GM12892 (cell line): ENCODE data around the gene NCLN.
"Not testable (repeated sequence)": the region's sequence is repeated elsewhere in the genome, so short reads cannot be mapped to it uniquely, and the experiment has no call there.

Experiments used
- DNase-seq: peaks from one replicate; pipeline ENCODE4 v3.0.0; 2011; ENCODE audit not compliant: insufficient read length
- FAIRE-seq: peaks from 2 replicates; lab custom pipeline; 2011; peaks lifted over from hg19 to GRCh38; lab: Jason Lieb, UNC
- POLR2A ChIP-seq: IDR thresholded peaks from 2 replicates; pipeline ENCODE4 v1.6.1; 2011; ENCODE audit warnings: low read depth, low read length, control low read depth
- POLR2AphosphoS5 ChIP-seq: IDR thresholded peaks from 2 replicates; pipeline ENCODE4 v1.6.1; 2011; ENCODE audit warnings: low read depth, low read length, control low read depth
- TAF1 ChIP-seq: IDR thresholded peaks from 2 replicates; pipeline ENCODE4 v1.6.1; 2011; ENCODE audit warnings: low read depth, mild to moderate bottlenecking, control low read depth, low read length, borderline replicate concordance

The NCLN gene

DNA sequence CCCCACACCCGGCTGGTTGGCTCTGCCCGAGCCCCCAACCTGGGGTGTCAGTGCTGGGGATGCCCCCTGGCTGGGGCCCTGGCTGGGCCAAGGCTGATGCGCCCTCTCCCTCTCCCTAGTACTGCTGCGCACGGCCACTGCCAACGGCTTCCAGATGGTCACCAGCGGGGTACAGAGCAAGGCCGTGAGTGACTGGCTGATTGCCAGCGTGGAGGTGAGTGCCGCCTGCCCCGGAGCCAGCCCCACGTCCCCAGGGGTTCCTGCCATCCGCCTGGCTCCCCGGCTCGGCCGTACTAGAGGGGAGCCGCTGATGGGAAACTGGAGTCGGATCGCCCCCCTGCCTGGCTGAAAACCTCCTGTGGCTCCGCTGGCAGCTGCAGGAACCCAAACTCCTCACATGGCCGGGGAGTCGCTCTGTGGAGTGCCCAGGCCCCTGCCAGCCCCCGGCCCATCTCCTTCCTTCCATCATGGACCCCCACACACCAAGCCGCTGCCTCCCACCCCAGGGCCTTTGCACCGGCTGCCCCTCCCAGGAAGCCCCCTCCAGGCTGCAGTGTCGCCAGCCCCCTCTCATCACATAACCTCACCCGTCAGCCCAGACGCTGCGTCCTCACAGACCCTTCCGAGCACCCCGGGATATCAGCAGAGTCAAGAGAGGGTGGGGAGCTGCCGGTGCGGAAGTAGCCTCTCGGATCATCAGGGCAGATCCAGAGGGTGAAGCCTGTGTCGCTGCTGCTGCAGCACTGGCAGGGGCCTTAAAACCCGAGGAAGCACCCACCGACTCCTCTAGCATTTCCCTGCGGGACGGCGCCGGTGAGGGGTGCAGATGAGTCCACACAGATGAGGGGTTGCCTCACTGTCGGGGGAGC, 10.6 kb downstream of the NCLN start:
- no peak for TF ChIP-seq POLR2A
- TF ChIP-seq TAF1: no peak
- TF ChIP-seq POLR2AphosphoS5: no peak
- FAIRE-seq (no peak), DNase-seq (no peak)

DNA sequence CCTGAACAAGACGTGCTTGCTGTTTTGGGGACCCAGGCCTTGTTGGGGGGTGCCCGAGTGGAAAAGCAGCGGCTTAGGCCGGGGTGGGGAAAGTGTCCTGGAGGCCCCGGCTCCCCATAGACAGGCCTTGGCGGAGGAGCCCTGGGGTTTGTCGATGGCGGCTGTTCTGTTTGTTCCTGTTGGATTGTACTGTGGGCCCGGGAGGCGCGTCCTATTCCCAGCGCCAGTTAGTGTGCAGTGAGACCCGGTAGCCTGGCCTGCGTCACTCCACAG, 11.1 kb downstream of the NCLN start:
- FAIRE-seq: no peak
- no peak for TF ChIP-seq POLR2A
- no peak for TF ChIP-seq POLR2AphosphoS5
- TF ChIP-seq TAF1: no peak
- DNase-seq: no peak

DNA sequence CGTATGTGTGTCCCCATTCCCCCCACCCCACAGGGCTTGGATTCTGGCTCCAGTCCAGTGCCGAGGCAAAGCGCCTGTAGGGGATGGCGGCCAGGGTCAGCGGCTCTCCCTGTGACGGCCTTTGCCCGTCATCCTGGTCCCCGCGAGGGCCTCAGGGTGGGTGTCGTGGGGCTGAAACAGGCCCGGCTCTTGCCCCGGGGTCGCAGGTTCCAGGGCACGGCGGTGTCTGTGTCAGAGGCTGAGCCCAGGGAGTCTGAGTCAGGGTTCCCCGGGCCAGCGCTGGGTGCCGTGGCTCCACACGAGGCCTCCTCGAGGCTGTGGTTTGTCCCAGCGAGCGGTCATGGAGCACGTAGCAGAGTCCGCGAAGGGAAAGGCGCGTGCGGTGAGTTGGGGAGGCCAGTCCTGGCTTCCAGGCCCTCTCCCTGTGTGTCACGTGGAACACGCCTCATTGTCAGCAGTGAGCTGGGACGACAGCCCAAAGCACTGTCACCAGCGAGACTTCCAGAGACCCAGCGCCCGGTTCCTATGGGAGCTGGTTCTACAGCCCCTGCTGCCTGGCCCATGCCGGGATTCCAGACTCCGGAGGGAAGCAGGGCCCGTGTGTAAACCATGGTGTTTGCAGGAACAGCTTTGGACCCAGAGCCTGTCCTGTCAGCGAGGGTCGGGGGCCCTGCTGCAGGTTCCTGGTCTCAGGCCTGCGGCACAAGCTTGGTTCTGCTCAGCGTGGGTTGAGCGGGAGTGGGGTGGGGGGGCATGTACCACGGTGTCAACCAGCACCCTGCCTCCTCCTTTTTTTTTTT, 13.4 kb downstream of the NCLN start:
- no peak for FAIRE-seq
- no peak for DNase-seq
- TF ChIP-seq POLR2AphosphoS5 (no peak), POLR2A (no peak), TAF1 (no peak)

DNA sequence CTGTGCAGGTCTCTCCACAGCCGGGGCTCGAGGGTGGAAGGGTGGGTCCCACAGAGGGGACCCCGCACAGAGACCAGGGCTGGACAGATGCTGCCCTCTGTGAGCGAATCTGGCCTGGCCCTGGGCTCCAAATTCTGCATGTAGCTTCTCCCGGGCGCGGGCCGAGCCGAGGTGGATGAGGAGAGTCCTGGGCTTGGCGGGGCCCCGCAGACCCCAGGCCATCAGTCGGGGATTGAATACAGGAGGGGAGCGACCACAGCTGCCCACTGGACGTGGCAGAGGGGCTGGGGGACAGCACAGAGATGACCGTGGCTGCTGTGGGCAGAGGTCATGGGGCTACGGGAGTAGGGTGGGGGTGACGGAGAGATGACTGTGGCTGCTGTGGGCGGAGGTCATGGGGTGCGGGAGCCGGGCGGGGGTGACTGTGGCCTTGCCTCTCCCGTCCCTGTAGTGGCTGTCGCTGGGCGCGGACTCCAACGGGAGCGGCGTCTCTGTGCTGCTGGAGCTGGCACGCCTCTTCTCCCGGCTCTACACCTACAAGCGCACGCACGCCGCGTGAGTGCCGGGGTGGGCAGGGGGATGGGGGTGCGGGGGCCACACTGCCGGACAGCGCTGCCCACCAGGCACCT, 15.5 kb downstream of the NCLN start:
- no peak for DNase-seq
- no peak for FAIRE-seq
- TF ChIP-seq TAF1: no peak
- TF ChIP-seq POLR2A: no peak
- no peak for TF ChIP-seq POLR2AphosphoS5

DNA sequence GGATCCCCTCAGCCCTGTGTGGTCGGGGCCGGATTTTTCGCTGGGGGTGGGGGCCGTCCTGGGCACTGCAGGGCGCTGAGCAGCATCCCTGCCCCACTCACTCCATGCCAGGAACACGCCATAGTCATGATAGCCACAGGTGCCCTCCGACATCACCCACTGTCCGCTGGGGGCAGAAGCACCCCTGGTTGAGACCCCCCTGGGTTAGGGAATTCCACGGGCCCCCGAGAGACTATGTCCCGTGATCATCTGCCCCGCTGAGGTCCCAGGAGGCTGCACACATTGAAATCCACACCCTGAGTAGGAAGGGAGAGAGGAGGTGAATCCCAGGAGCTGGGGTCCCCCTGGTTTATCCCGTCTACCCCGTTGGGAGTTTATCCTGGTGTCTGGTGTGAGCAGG, 16.2 kb downstream of the NCLN start:
- DNase-seq (no peak), FAIRE-seq (no peak)
- no peak for TF ChIP-seq POLR2A
- TF ChIP-seq TAF1: no peak
- TF ChIP-seq POLR2AphosphoS5: no peak

DNA sequence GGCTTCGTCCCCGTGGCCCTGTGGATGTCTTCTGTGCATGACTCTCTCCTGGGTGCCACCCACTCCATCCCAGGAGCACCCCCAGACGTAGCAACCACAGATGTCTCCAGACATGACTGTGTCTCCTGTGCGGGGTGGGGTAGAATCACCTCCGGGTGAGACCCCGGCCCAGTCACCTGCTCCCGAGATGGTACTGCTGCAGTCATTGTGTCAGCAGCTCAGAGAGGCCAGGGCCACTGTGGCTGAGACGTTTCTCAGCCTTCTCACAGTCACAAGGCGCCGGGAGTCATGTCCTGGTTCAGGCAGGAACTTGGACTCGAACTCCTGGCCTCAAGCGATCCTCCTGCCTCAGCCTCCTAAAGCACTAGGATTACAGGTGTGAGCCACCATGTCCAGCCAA, 16.6 kb downstream of the NCLN start:
- FAIRE-seq (no peak), DNase-seq (no peak)
- TF ChIP-seq POLR2A (no peak), TAF1 (no peak), POLR2AphosphoS5 (no peak)

DNA sequence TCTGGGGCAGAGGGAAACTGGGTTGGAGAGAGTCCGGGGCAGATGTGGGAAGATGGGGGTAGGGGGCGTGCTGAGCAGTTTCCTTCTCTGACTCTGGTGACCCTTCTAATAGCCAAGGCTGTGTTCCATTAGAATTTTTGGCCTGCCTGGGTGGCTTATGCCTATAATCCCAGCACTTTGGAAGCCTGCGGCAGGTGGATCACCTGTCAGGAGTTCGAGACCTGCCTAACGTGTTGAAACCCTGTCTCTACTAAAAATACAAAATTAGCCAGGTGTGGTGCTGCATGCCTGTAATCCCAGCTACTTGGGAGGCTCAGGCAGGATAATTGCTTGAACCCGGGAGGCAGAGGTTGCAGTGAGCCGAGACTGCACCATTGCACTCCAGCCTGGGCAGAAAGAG, 17.2 kb downstream of the NCLN start:
- DNase-seq, FAIRE-seq: not testable (repeated sequence)

DNA sequence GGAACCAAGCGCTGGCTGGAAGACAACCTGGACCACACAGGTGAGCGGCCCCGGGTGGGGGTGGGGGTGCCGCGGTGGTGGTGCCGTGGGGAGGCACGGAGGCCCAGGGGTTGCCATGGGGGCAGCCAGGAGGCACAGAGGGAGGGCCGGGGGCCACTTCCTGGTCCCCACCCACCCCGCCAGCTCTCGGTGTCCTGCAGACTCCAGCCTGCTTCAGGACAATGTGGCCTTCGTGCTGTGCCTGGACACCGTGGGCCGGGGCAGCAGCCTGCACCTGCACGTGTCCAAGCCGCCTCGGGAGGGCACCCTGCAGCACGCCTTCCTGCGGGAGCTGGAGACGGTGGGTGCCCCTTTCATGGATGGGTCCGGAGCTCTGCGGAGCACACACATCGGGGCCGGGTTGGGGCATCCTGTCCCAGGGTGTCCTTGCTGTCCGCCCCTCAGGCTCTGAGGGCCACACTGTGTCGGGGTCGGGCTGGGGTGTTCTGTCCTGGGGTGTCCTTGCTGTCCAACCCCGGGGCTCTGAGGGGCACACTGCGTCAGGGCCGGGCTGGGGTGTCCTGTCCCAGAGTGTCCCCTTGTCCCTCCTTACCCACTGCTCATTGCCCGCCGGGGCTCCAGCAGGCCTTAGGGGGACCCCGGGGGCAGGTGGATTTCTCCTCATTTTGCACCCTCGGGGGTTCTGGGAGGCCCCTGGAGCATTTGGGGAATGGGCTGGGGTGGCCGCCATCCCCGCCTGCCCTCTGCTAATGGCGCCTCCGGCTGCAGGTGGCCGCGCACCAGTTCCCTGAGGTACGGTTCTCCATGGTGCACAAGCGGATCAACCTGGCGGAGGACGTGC, 18.3 kb downstream of the NCLN start:
- TF ChIP-seq POLR2AphosphoS5 (no peak), POLR2A (no peak), TAF1 (no peak)
- FAIRE-seq: no peak

DNA sequence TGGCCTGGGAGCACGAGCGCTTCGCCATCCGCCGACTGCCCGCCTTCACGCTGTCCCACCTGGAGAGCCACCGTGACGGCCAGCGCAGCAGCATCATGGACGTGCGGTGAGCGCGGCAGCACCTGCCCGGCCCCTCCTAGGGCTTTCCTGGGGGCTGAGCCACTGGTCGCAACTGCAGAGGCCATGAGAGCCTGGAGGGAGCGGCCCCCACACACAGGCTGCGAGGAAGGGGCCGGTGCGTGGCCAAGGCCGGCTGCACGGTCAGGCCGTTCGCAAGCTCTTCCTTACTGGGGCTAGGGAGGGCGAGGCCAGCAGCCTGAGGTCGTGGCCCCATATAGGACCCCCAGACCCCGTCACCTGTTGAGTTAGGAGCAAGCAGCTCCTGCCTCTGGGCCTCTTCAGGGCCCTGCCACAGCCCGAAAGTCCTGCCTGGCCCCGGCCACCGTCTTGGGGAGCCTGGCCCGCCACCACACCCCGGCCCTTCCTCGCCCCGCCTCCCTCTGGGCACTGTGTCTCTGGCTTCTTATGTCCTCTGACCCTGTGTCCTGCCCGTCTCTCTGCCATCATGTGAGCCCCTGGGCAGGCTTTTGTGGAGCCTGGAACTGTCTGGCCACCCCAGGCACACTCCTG, 19.0 kb downstream of the NCLN start:
- TF ChIP-seq POLR2AphosphoS5: no peak
- no peak for TF ChIP-seq TAF1
- TF ChIP-seq POLR2A: no peak
- no peak for FAIRE-seq
- no peak for DNase-seq

More for the DNA sequence above, 18.3 kb downstream of the NCLN start:
- no peak for DNase-seq

DNA sequence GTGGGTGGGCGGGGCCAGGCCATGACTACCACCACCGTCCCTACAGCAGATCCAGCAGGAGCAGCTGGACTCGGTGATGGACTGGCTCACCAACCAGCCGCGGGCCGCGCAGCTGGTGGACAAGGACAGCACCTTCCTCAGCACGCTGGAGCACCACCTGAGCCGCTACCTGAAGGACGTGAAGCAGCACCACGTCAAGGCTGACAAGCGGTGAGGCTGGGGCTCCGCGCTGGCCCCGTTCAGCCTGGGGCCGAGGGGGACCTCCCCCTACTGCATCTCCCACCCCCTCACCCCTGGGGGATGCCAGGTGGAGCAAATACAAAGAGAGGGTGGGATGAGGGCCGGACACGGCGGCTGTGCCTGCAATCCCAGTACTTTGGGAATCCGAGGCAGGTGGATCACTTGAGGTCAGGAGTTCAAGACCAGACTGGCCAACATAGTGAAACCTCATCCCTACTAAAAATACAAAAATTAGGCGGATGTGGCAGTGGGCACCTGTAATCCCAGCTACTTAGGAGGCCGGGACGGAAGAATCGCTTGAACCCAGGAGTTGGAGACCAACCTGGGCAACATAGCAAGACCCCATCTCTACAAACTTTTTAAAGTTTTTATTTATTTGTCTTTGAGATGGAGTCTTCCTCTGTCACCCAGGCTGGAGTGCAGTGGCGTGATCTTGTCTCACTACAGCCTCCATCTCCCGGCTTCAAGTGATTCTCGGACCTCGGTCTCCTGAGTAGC, 20.7 kb downstream of the NCLN start:
- no peak for TF ChIP-seq POLR2A
- TF ChIP-seq POLR2AphosphoS5: no peak
- no peak for TF ChIP-seq TAF1
- DNase-seq: no peak
- FAIRE-seq: no peak

DNA sequence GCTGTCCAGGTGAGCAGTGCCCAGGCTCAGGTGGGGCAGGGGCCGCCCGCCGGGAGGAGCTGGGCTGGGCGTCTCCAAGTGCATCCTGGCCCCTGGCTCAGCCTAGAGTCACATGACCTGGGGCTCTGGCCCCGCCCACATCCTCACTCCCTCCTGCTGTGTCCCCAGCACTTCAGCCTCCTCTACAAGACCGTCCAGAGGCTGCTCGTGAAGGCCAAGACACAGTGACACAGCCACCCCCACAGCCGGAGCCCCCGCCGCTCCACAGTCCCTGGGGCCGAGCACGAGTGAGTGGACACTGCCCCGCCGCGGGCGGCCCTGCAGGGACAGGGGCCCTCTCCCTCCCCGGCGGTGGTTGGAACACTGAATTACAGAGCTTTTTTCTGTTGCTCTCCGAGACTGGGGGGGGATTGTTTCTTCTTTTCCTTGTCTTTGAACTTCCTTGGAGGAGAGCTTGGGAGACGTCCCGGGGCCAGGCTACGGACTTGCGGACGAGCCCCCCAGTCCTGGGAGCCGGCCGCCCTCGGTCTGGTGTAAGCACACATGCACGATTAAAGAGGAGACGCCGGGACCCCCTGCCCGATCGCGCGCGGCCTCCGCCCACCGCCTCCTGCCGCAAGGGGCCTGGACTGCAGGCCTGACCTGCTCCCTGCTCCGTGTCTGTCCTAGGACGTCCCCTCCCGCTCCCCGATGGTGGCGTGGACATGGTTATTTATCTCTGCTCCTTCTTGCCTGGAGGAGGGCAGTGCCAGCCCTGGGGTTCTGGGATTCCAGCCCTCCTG, 21.9 kb downstream of the NCLN start:
- DNase-seq (no peak), FAIRE-seq (no peak)
- no peak for TF ChIP-seq TAF1
- no peak for TF ChIP-seq POLR2A
